Panc1 (cell line): ENCODE measurements around the gene KRT78. TPM values are rescaled to one million over a fixed set of nuclear protein-coding genes. Genes with fewer than 3 reads are reported as not detected.

Experiments used
- ATAC-seq: fragments of 200-7000 bp; cut with Tn5 transposase; 2 replicates; pipeline ENCODE4 v1.9.1; 2020; ENCODE audit warnings: mild to moderate bottlenecking, moderate library complexity
- BruUV-seq: library from RNA; stranded (reverse); fragments of 400-500 nt; replicated peaks from 2 replicates; lab custom pipeline; 2021; lab: Mats Ljungman, UMichigan
- CTCF ChIA-PET: fragments of 300-600 bp; sonication (Branson Sonifier 250); formaldehyde crosslinking; loops from one replicate; lab custom pipeline; 2022; ENCODE audit warnings: antibody characterized with exemption; lab: Charles Lee
- POLR2A ChIA-PET: fragments of 300-600 bp; sonication (Branson Sonifier 250); formaldehyde crosslinking; loops from one replicate; lab custom pipeline; 2022; ENCODE audit warnings: antibody characterized with exemption; lab: Charles Lee
- DNase-seq: peaks from one replicate; pipeline ENCODE4 v3.0.0-alpha.2; 2010; ENCODE audit warnings: low read depth, low spot score
- H3K27ac ChIP-seq: 2 replicates; pipeline ENCODE4 v1.5.1; 2011; ENCODE audit warnings: mild to moderate bottlenecking, low read length, inconsistent platforms
- H3K27me3 ChIP-seq: fragments of 200-500 bp; sonication (Bioruptor generic); 2 replicates; pipeline ENCODE4 v1.6.0; 2014; ENCODE audit warnings: low read length, inconsistent platforms; ENCODE audit not compliant: control insufficient read depth, insufficient read depth
- H3K36me3 ChIP-seq: fragments of 200-500 bp; sonication (Bioruptor generic); 2 replicates; pipeline ENCODE4 v1.5.1; 2014; ENCODE audit warnings: inconsistent platforms, mild to moderate bottlenecking, low read length, moderate library complexity; ENCODE audit not compliant: control insufficient read depth, insufficient read depth
- H3K4me1 ChIP-seq: 2 replicates; pipeline ENCODE4 v1.5.1; 2011; ENCODE audit warnings: inconsistent platforms, mild to moderate bottlenecking, low read length, moderate library complexity; ENCODE audit not compliant: control insufficient read depth, insufficient read depth
- H3K4me3 ChIP-seq, 2 experiments: 2 replicates each; pipeline ENCODE4 v1.5.1; 2011 to 2012; ENCODE audit warnings: low read depth in 2 of 2, low read length in 2 of 2, mild to moderate bottlenecking in 2 of 2, inconsistent platforms in 1 of 2, moderate library complexity in 1 of 2
- H3K9me3 ChIP-seq: fragments of 200-500 bp; sonication (Bioruptor generic); 2 replicates; pipeline ENCODE4 v1.5.1; 2014; ENCODE audit warnings: low read depth, mild to moderate bottlenecking, inconsistent platforms, low read length, moderate library complexity; ENCODE audit not compliant: control insufficient read depth, insufficient read depth
- CTCF ChIP-seq: fragments of 450-650 bp; IDR thresholded peaks from 2 replicates; pipeline ENCODE4 v1.5.1; 2017; ENCODE audit warnings: mild to moderate bottlenecking
- POLR2AphosphoS5 ChIP-seq: IDR thresholded peaks from 2 replicates; pipeline ENCODE4 v1.6.1; 2012; ENCODE audit warnings: mild to moderate bottlenecking, low read depth, low read length, moderate library complexity
- REST ChIP-seq, 2 experiments: IDR thresholded peaks; 2 replicates each; pipeline ENCODE4 v1.6.1; 2011 to 2012; ENCODE audit warnings: low read depth in 2 of 2, control low read depth in 1 of 2, low read length in 1 of 2, mild to moderate bottlenecking in 1 of 2, moderate library complexity in 1 of 2; ENCODE audit not compliant: insufficient read depth in 1 of 2
- SIN3A ChIP-seq: IDR thresholded peaks from 2 replicates; pipeline ENCODE4 v1.6.1; 2012; ENCODE audit warnings: low read depth, mild to moderate bottlenecking, low read length, moderate library complexity, borderline replicate concordance; ENCODE audit not compliant: insufficient read depth
- TCF7L2 ChIP-seq: IDR thresholded peaks from 2 replicates; pipeline ENCODE4 v1.6.1; 2011; ENCODE audit warnings: mild to moderate bottlenecking, low read depth, low read length, inconsistent platforms
- in situ Hi-C: cut with HindIII; loops from 2 replicates; pipeline ENCODE4 v1.10.0; 2016; ENCODE audit warnings: low sequenced_read_pairs, low pct_unique_long_range_greater_than_20kb
- intact Hi-C: fragments of 100-400 bp; cut with micrococcal nuclease; formaldehyde crosslinking; loops from one replicate; pipeline ENCODE4 v1.10.0; 2022; ENCODE audit not compliant: unreplicated experiment
- total RNA-seq: library from RNA; stranded (reverse); gene quantifications from one replicate; pipeline ENCODE4 v1.2.1, GENCODE V29; 2021; ENCODE audit not compliant: unreplicated experiment

KRT78 gene
- total RNA-seq, 1 experiment from 2014 or later, result not detected

- CTCF ChIA-PET, result interaction anchor here (1.0 kb wide), 1 partner anchor 37 kb away, joined by 3 read pairs; no protein-coding TSS in a partner anchor
- ATAC-seq (no peak), DNase-seq (no peak)
- H3K36me3 ChIP-seq, result no peaks in the 10 kb centered on the region
- H3K27ac ChIP-seq, result no peak overlapping the region
- H3K4me3 ChIP-seq, result no peak overlapping the region
- BruUV-seq, result no TSS peak
- H3K27me3 ChIP-seq, result no peaks in the 10 kb centered on the region
- H3K4me1 ChIP-seq, result peaks cover 3% of the 10 kb centered on the region; the same call in 1 of the 2 replicates
- intact Hi-C loops (no loop called here), in situ Hi-C loops (no loop called here)
- TF ChIP-seq SIN3A, result no peak
- TF ChIP-seq POLR2AphosphoS5, result no peak
- TF ChIP-seq TCF7L2, result no peak
- TF ChIP-seq REST (IDR thresholded peaks at IDR 0.05; ENCODE audit: insufficient read depth in 1 of 2, low read depth in 2 of 2, low read length in 1 of 2), result no peak
- no peak for TF ChIP-seq CTCF
- POLR2A ChIA-PET, result no interaction called here
- no peaks in the 10 kb centered on the region for H3K9me3 ChIP-seq
Observed at GRCh38 chr12:52832985-52833905, 15.5 kb downstream of the KRT78 start.

- DNase-seq, result no peak
- Histone ChIP-seq H3K36me3 (no peaks in the 10 kb centered on the region), H3K27me3 (no peaks in the 10 kb centered on the region), H3K9me3 (no peaks in the 10 kb centered on the region), H3K4me3 (no peak overlapping the region), H3K27ac (no peak overlapping the region), H3K4me1 (peaks cover 3% of the 10 kb centered on the region; the same call in 1 of the 2 replicates)
- POLR2A ChIA-PET, result no interaction called here
- no peak for TF ChIP-seq SIN3A
- TF ChIP-seq CTCF, result no peak
- no peak for TF ChIP-seq TCF7L2
- TF ChIP-seq POLR2AphosphoS5, result no peak
- TF ChIP-seq REST (IDR thresholded peaks at IDR 0.05; ENCODE audit: insufficient read depth in 1 of 2, low read depth in 2 of 2, low read length in 1 of 2), result no peak
- intact Hi-C loops, result no loop called here
- BruUV-seq, result no TSS peak
- CTCF ChIA-PET, result interaction anchor here (1.0 kb wide), 1 partner anchor 38 kb away, joined by 3 read pairs; no protein-coding TSS in a partner anchor
- in situ Hi-C loops, result no loop called here
- no peak for ATAC-seq
Observed at GRCh38 chr12:52832451-52832850, 16.3 kb downstream of the KRT78 start.
